ENCODE data around the gene TMEM86A.

- TF ChIP-seq CTCF (conservative IDR thresholded peaks at IDR 0.05; ENCODE audit: low read depth, low read length) = no peak
- no peak for TF ChIP-seq POLR2A (IDR thresholded peaks at IDR 0.05; ENCODE audit: low read depth, low read length)
- TF ChIP-seq SMC3 (IDR thresholded peaks at IDR 0.05; ENCODE audit: low read depth, low read length) = no peak
- TF ChIP-seq ELK1 (IDR thresholded peaks at IDR 0.05; ENCODE audit: borderline replicate concordance, low read depth, low read length) = no peak
Measured at GRCh38 chr11:18741783-18742182, 43.2 kb downstream of the TMEM86A start.

Data from IMR-90 (cell line).